ENCODE measurements around the gene PCSK1. TPM values are rescaled to one million over a fixed set of nuclear protein-coding genes. Genes with fewer than 3 reads are reported as not detected.

Gene PCSK1
- polyA plus RNA-seq, 3 donors = not detected

DNA sequence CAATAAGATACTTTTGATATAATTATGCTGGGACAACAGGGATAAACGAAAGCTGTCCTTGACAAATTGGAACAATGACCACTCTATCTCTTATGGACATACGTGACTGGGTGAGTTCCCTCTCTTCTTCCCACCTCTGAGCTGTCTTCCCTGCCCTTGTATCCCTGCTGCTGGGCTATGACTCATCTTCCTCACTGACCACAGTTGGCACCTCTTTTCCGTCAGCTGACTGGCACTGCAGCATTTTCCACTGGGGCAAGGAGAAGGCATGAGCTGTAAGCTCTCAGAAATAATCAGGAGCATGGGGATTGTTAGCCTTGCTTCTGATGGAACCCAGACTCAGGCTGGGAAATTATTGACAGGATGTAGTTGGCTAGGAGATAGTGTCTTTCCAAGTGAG, 48.7 kb downstream of the PCSK1 start:
- Histone ChIP-seq H3K27me3 (ENCODE audit: control insufficient read depth in 2 of 2, insufficient read depth in 2 of 2, low read length in 2 of 2) (no peaks in the 10 kb centered on the region), H3K9ac (ENCODE audit: insufficient read depth, low read length, poor library complexity, severe bottlenecking) (no peak overlapping the region), H4K20me1 (ENCODE audit: insufficient read depth, low read length) (no peaks in the 10 kb centered on the region), H3K9me3 (replicated peaks in 1 of 2; ENCODE audit: control insufficient read depth in 1 of 2, insufficient read depth in 1 of 2, low read length in 2 of 2) (no peaks in the 10 kb centered on the region), H3K36me3 (replicated peaks in 1 of 2; ENCODE audit: control insufficient read depth in 1 of 2, insufficient read depth in 2 of 2, low read length in 2 of 2) (no peaks in the 10 kb centered on the region), H3K4me2 (replicated peaks; ENCODE audit: extremely low read depth, low read length, poor library complexity, severe bottlenecking) (no peak overlapping the region), H3K79me2 (ENCODE audit: insufficient read depth, low read length) (no peaks in the 10 kb centered on the region), H2AFZ (ENCODE audit: insufficient read depth, low read depth, low read length, poor library complexity, severe bottlenecking) (no peak overlapping the region), H3K27ac (ENCODE audit: low read depth in 1 of 2, low read length in 2 of 2) (no peak overlapping the region), H3K4me3 (replicated peaks in 1 of 3; ENCODE audit: low read depth in 2 of 3, low read length in 3 of 3) (no peak overlapping the region), H3K4me1 (ENCODE audit: control insufficient read depth in 1 of 2, insufficient read depth in 2 of 2, low read length in 2 of 2) (no peaks in the 10 kb centered on the region)
- peak in 1 of 3 donors; percentile 7 for DNase-seq
- TF ChIP-seq, protein P1, sequence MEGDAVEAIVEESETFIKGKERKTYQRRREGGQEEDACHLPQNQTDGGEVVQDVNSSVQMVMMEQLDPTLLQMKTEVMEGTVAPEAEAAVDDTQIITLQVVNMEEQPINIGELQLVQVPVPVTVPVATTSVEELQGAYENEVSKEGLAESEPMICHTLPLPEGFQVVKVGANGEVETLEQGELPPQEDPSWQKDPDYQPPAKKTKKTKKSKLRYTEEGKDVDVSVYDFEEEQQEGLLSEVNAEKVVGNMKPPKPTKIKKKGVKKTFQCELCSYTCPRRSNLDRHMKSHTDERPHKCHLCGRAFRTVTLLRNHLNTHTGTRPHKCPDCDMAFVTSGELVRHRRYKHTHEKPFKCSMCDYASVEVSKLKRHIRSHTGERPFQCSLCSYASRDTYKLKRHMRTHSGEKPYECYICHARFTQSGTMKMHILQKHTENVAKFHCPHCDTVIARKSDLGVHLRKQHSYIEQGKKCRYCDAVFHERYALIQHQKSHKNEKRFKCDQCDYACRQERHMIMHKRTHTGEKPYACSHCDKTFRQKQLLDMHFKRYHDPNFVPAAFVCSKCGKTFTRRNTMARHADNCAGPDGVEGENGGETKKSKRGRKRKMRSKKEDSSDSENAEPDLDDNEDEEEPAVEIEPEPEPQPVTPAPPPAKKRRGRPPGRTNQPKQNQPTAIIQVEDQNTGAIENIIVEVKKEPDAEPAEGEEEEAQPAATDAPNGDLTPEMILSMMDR (IDR thresholded peaks at IDR 0.05) = no peak
- no peaks in the 10 kb centered on the region for H3K36me3 Mint-ChIP-seq
- 85% methylated on average over 3 of the region's 3 CpGs for WGBS (ENCODE audit: insufficient coverage)
- H3K9me3 Mint-ChIP-seq = no peaks in the 10 kb centered on the region
- peaks cover 0 to 11% (median 10%) of the 10 kb centered on the region in 3 donors for H3K27me3 Mint-ChIP-seq (ENCODE audit: low read depth in 3 of 3)
- no peak overlapping the region for H3K27ac Mint-ChIP-seq
- intact Hi-C loops (cut with micrococcal nuclease) = no loop called here
- H3K4me1 Mint-ChIP-seq = no peaks in the 10 kb centered on the region
- no peak overlapping the region for H3K4me3 Mint-ChIP-seq

DNA sequence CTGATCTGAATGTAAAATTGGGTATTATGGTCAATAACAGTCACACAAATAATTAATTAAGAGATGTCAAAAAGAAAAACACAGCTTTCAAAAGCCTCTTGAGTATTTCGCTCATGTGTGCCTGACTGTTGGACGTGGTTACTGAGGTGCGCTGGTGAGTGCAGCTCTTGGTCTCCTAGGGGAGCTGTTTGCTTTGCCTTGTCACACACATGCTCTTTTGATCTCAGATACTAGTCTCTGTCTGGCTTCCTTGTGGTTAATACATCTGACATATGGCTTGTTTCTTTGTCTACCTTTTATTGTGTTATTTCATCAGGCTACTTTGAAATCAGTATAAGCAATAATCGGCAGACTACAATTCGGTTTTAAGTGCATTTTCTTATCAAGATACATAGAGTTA, 51.5 kb downstream of the PCSK1 start:
- H3K9me3 Mint-ChIP-seq = no peaks in the 10 kb centered on the region
- H3K36me3 Mint-ChIP-seq = no peaks in the 10 kb centered on the region
- intact Hi-C loops (cut with micrococcal nuclease) = no loop called here
- no peaks in the 10 kb centered on the region for H3K27me3 ChIP-seq (ENCODE audit: control insufficient read depth in 2 of 2, insufficient read depth in 2 of 2, low read length in 2 of 2)
- H3K79me2 ChIP-seq (ENCODE audit: insufficient read depth, low read length) = no peaks in the 10 kb centered on the region
- 84% methylated on average over 3 of the region's 5 CpGs for WGBS (ENCODE audit: insufficient coverage)
- H3K27ac ChIP-seq (ENCODE audit: low read depth in 1 of 2, low read length in 2 of 2) = no peak overlapping the region
- H3K27ac Mint-ChIP-seq = no peak overlapping the region
- H3K36me3 ChIP-seq (replicated peaks in 1 of 2; ENCODE audit: control insufficient read depth in 1 of 2, insufficient read depth in 2 of 2, low read length in 2 of 2) = no peaks in the 10 kb centered on the region
- no peak overlapping the region for H3K4me3 ChIP-seq (replicated peaks in 1 of 3; ENCODE audit: low read depth in 2 of 3, low read length in 3 of 3)
- no peaks in the 10 kb centered on the region for H3K4me1 ChIP-seq (ENCODE audit: control insufficient read depth in 1 of 2, insufficient read depth in 2 of 2, low read length in 2 of 2)
- H3K4me2 ChIP-seq (replicated peaks; ENCODE audit: extremely low read depth, low read length, poor library complexity, severe bottlenecking) = no peak overlapping the region
- DNase-seq = no peak
- no peaks in the 10 kb centered on the region for H3K4me1 Mint-ChIP-seq
- TF ChIP-seq, protein P1 (IDR thresholded peaks at IDR 0.05) = no peak
- no peaks in the 10 kb centered on the region for H4K20me1 ChIP-seq (ENCODE audit: insufficient read depth, low read length)
- H3K4me3 Mint-ChIP-seq = no peak overlapping the region
- H2AFZ ChIP-seq (ENCODE audit: insufficient read depth, low read depth, low read length, poor library complexity, severe bottlenecking) = no peak overlapping the region
- no peak overlapping the region for H3K9ac ChIP-seq (ENCODE audit: insufficient read depth, low read length, poor library complexity, severe bottlenecking)
- no peaks in the 10 kb centered on the region for H3K9me3 ChIP-seq (replicated peaks in 1 of 2; ENCODE audit: control insufficient read depth in 1 of 2, insufficient read depth in 1 of 2, low read length in 2 of 2)
- H3K27me3 Mint-ChIP-seq (ENCODE audit: low read depth in 3 of 3) = peaks cover 0 to 10% (median 7%) of the 10 kb centered on the region in 3 donors

Measured in CD14-positive monocyte (primary cell).